Epithelial cell of esophagus (primary cell): ENCODE results near the gene ANO4.
A peak's percentile ranks its signal among the peaks of the same experiment; 100 is the strongest.

Experiments
- DNase-seq: peaks from one replicate; pipeline ENCODE4 v3.0.0; 2010; ENCODE audit warnings: low read depth
- H3K4me3 ChIP-seq: 2 replicates; pipeline ENCODE4 v1.5.1; 2011; ENCODE audit warnings: mild to moderate bottlenecking, low read length, control low read depth
- CTCF ChIP-seq: IDR thresholded peaks from 2 replicates; pipeline ENCODE4 v1.5.1; 2011; ENCODE audit warnings: low read depth, mild to moderate bottlenecking, low read length, control low read depth, inconsistent platforms; ENCODE audit not compliant: insufficient read depth; ENCODE audit errors: missing control alignments

The ANO4 gene

DNA sequence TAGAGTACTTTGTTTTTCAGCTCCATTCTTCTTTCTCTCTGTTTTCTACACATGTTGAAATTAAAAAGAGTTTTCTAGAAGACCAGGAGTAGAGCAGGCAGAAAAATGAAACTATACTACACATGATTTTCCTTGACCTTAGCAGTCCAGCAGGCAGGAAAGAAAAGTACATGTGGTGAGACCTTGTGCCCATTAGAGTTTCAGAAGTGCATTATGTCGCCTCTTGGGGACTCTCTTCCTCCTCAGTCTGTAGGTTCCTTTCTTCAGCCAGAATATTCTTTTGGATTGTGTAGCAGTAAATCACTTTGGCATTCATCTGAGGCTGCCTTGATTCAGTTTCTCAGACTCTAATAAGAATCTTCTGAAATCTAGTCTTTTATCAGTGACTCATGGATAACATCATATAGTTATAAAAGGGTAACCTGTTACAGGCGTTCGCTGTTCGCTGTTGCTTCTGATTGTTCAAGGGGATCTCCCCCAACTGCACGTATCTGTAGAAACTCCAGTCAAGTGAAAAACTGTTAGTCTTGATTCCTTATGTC, 161.8 kb downstream of the ANO4 start:
- no peak for TF ChIP-seq CTCF
- DNase-seq = no peak
- no peak overlapping the region for H3K4me3 ChIP-seq

DNA sequence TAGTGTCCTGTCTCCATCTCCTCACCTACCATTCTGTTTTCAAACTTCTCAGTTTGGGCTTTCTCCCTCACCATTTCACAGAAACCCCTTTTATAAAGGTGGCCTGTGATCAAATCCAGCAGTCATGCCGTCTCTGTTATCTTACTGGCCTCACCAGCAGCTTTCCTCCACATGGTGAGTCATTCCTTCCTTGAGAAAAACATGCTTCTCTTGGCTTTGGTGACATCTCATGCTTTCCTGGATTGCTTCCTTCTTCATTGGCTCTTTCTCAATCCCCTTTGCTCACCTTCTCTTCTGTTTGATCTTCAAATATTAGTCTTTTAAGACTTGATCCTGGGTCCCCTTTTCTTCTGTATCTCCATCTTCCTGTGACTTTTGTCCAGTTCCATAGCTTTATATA, 164.9 kb downstream of the ANO4 start:
- DNase-seq = peak; percentile 62
- no peak for TF ChIP-seq CTCF
- no peak overlapping the region for H3K4me3 ChIP-seq

GRCh38 chr12:100962086-100962712, 167.6 kb downstream of the ANO4 start:
- TF ChIP-seq CTCF = no peak
- H3K4me3 ChIP-seq = no peak overlapping the region
- DNase-seq = no peak

DNA sequence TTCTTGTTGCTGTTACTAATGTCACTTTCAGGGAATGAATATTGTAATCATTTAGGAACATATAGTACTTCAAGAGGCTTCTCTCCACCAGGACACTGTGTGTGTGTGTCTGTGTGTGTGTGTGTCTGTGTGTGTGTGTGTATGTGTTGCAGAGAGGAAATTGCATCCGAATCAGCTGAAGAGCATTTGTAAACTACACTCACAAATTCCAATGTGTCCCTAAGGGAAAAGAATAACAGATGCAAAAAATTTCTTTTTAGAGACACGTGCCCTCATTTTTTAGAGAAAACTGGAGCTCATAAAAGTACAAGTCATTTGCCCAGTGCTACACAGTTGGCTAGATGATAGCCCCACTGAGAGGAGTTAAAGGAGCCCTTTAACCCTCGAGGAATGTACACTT, 168.8 kb downstream of the ANO4 start:
- H3K4me3 ChIP-seq = no peak overlapping the region
- no peak for TF ChIP-seq CTCF
- DNase-seq = no peak

GRCh38 chr12:100964028-100964427, 169.5 kb downstream of the ANO4 start:
- TF ChIP-seq CTCF = no peak
- no peak for DNase-seq
- H3K4me3 ChIP-seq = no peak overlapping the region

- no peak for TF ChIP-seq CTCF
- no peak for DNase-seq
- no peak overlapping the region for H3K4me3 ChIP-seq
These were observed 172.6 kb downstream of the ANO4 start for GRCh38 chr12:100967189-100967588.

GRCh38 chr12:100970894-100971293, 176.3 kb downstream of the ANO4 start:
- no peak for TF ChIP-seq CTCF
- H3K4me3 ChIP-seq = no peak overlapping the region
- no peak for DNase-seq
